Spleen (tissue), 11 donors: ENCODE results near the gene PDE3A. TPM values are rescaled to one million over a fixed set of nuclear protein-coding genes. Genes with fewer than 3 reads are reported as not detected.

ENCODE experiments used
- DNase-seq: peaks from one replicate; pipeline ENCODE4 v3.0.0-alpha.2; 2020
- H3K27ac ChIP-seq, 8 donors: fragments of 200-600 bp; sonication (generic) in 7 of 8; 1 replicate in 4 of 8; 2 replicates in 4 of 8; pipeline versions ENCODE4 v1.5.0 to v1.8.0; 2016 to 2021; ENCODE audit warnings: inconsistent platforms in 4 of 8, mild to moderate bottlenecking in 4 of 8, moderate library complexity in 1 of 8
- H3K27me3 ChIP-seq, 7 donors: fragments of 200-600 bp; sonication (generic) in 6 of 7; replicated peaks in 1 of 7; 1 replicate in 4 of 7; 2 replicates in 3 of 7; pipeline versions ENCODE4 v1.5.0 to v1.8.0; 2016 to 2021; ENCODE audit warnings: inconsistent platforms in 3 of 7, mild to moderate bottlenecking in 1 of 7
- H3K36me3 ChIP-seq, 6 donors: fragments of 200-600 bp; sonication (generic) in 5 of 6; 1 replicate in 4 of 6; 2 replicates in 2 of 6; pipeline versions ENCODE4 v1.5.0 to v1.8.0; 2016 to 2021; ENCODE audit warnings: inconsistent platforms in 2 of 6
- H3K4me1 ChIP-seq, 6 donors: fragments of 200-600 bp; sonication (generic) in 5 of 6; 1 replicate in 3 of 6; 2 replicates in 3 of 6; pipeline versions ENCODE4 v1.5.0 to v1.8.0; 2016 to 2021; ENCODE audit warnings: inconsistent platforms in 3 of 6
- H3K4me3 ChIP-seq, 8 donors: fragments of 200-600 bp; sonication (generic) in 7 of 8; 1 replicate in 4 of 8; 2 replicates in 4 of 8; pipeline versions ENCODE4 v1.5.0 to v1.8.0; 2016 to 2021; ENCODE audit warnings: inconsistent platforms in 4 of 8, mild to moderate bottlenecking in 4 of 8, moderate library complexity in 2 of 8
- H3K9me3 ChIP-seq, 8 donors: fragments of 200-600 bp; sonication (generic) in 7 of 8; 1 replicate in 4 of 8; 2 replicates in 4 of 8; pipeline versions ENCODE4 v1.5.0 to v1.8.0; 2016 to 2021; ENCODE audit warnings: inconsistent platforms in 4 of 8
- POLR2A ChIP-seq, 3 donors: fragments of 450-650 bp; IDR thresholded peaks; one replicate each; pipeline ENCODE4 v1.5.1; 2017; ENCODE audit warnings: antibody characterized with exemption in 3 of 3, mild to moderate bottlenecking in 1 of 3
- POLR2AphosphoS5 ChIP-seq, 3 donors: sonication (generic); formaldehyde crosslinking; IDR thresholded peaks; one replicate each; pipeline ENCODE4 v1.5.1; 2017; ENCODE audit warnings: antibody characterized with exemption in 3 of 3
- WGBS, 5 donors: extraction: QIAGEN DNeasy Blood & Tissue Kit in 3 of 5; methylation state at CpG; one replicate each; pipeline versions ENCODE4 v1.1.5 to v1.1.7; 2013 to 2018; 5-methylcytosine and 5-hydroxymethylcytosine counted together
- intact Hi-C: fragments of 100-400 bp; cut with DNase I; formaldehyde crosslinking; loops from one replicate; pipeline ENCODE4 v1.15.0; 2023; ENCODE audit warnings: low total_unique reads
- polyA plus RNA-seq, 3 donors: library from polyadenylated mRNA; stranded (reverse); fragments of 200-250 nt; gene quantifications; one replicate each; pipeline ENCODE4 v1.2.1, GENCODE V29; 2013
- total RNA-seq, 7 donors: library from RNA; depleted of rRNA in 3 of 7; stranded (reverse); fragments of >200 nt in 3 of 7; fragmentation: NEBNext Ultra II Directional in 4 of 7; extraction: Animal tissue kit (Norgen Biotek cat#: 25700) in 4 of 7; gene quantifications; one replicate each; pipeline versions ENCODE4 v1.1.0 to v1.2.1, GENCODE V29; 2016 to 2021
- TF ChIP-seq, protein P1 (sequence below), 11 experiments: fragments of 200-600 bp in 7 of 11; fragments of 450-650 bp in 4 of 11; sonication (generic) in 4 of 11; IDR thresholded peaks in 8 of 11; conservative IDR thresholded peaks in 3 of 11; 1 replicate in 7 of 11; 2 replicates in 4 of 11; pipeline versions ENCODE4 v1.4.0 to v1.8.0; 2016 to 2021; ENCODE audit warnings: antibody characterized with exemption in 11 of 11, inconsistent platforms in 4 of 11, mild to moderate bottlenecking in 1 of 11
- donor health status: healthy with polysubstance abuse.
- donor health status: DM: no; HTN: no; CAD: no; lungs with moderate emphysema.
- donor health status: DM: no; HTN: no; CAD: no.
- donor health status: Bipolar disorder and iron deficiency.
- donor health status: healthy.
- donor health status: DM: no; HTN: no; CAD: no.
- donor health status: DM: yes; HTN: yes; CAD: no.

The PDE3A gene
- total and polyA plus RNA-seq, 10 donors, result 0.57 to 10.1 (median 7.5) TPM

GRCh38 chr12:20514598-20514997 lies 146.3 kb downstream of the PDE3A start:
- no peaks in the 10 kb centered on the region for H3K9me3 ChIP-seq
- H3K36me3 ChIP-seq, result no peaks in the 10 kb centered on the region
- H3K4me3 ChIP-seq, result no peak overlapping the region
- H3K27me3 ChIP-seq, result no peaks in the 10 kb centered on the region
- intact Hi-C loops, result no loop called here
- H3K27ac ChIP-seq, result no peak overlapping the region
- H3K4me1 ChIP-seq, result no peaks in the 10 kb centered on the region
- DNase-seq, result no peak
- TF ChIP-seq POLR2A (IDR thresholded peaks at IDR 0.05) (no peak), POLR2AphosphoS5 (IDR thresholded peaks at IDR 0.05) (no peak)
- TF ChIP-seq, protein P1, sequence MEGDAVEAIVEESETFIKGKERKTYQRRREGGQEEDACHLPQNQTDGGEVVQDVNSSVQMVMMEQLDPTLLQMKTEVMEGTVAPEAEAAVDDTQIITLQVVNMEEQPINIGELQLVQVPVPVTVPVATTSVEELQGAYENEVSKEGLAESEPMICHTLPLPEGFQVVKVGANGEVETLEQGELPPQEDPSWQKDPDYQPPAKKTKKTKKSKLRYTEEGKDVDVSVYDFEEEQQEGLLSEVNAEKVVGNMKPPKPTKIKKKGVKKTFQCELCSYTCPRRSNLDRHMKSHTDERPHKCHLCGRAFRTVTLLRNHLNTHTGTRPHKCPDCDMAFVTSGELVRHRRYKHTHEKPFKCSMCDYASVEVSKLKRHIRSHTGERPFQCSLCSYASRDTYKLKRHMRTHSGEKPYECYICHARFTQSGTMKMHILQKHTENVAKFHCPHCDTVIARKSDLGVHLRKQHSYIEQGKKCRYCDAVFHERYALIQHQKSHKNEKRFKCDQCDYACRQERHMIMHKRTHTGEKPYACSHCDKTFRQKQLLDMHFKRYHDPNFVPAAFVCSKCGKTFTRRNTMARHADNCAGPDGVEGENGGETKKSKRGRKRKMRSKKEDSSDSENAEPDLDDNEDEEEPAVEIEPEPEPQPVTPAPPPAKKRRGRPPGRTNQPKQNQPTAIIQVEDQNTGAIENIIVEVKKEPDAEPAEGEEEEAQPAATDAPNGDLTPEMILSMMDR (IDR thresholded peaks at IDR 0.05 in 8 of 11, conservative IDR thresholded peaks at IDR 0.05 in 3 of 11), result no peak

DNA sequence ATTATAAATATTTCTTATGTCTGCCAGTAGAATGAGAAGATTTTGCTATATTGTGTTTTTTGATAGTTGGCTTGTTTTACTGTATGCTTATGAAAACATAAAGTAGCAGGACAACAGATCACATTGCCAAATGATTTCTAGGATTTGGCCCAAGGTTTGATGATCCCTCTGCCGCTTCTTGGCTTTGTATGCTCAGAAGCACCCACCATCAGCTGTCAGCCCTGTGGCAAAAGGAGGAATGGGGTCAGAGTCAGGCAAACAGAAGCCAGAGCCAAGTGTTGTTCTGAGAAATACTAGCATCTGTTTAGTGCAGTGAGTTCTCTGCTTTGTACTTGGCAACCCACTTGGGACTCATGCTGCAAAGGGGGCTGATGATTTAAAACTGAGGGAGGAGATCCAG lies 152.2 kb downstream of the PDE3A start:
- H3K27ac ChIP-seq, result no peak overlapping the region
- H3K4me3 ChIP-seq, result no peak overlapping the region
- no peaks in the 10 kb centered on the region for H3K36me3 ChIP-seq
- no peaks in the 10 kb centered on the region for H3K9me3 ChIP-seq
- TF ChIP-seq, protein P1 (IDR thresholded peaks at IDR 0.05 in 8 of 11, conservative IDR thresholded peaks at IDR 0.05 in 3 of 11), result no peak
- TF ChIP-seq POLR2A (IDR thresholded peaks at IDR 0.05), result no peak
- no peak for TF ChIP-seq POLR2AphosphoS5 (IDR thresholded peaks at IDR 0.05)
- DNase-seq, result no peak
- intact Hi-C loops, result no loop called here
- WGBS, 5 donors, result 59 to 94% (median 70%) methylated on average over 1 of the region's 1 CpG
- H3K4me1 ChIP-seq, result no peaks in the 10 kb centered on the region
- no peaks in the 10 kb centered on the region for H3K27me3 ChIP-seq

DNA sequence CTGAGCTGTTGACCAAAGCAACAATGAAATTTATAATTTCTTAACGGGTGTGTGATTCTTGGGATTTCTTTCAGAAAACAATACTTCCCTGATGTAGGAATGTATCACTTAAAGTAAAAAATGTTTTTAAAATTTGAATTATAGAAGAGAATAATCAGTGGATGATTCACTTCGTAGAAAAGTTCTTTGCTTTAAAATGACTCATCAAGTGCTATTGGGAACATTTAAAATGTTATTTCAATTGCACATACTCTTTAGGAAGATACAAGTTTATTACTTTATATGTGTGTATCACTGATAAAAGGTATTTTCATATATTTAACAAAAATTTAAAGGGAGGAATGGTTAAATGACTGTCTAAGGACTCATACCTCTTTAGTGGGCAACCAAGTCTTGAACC lies 155.3 kb downstream of the PDE3A start:
- DNase-seq, result no peak
- TF ChIP-seq POLR2A (IDR thresholded peaks at IDR 0.05) (no peak), POLR2AphosphoS5 (IDR thresholded peaks at IDR 0.05) (no peak)
- TF ChIP-seq, protein P1 (IDR thresholded peaks at IDR 0.05 in 8 of 11, conservative IDR thresholded peaks at IDR 0.05 in 3 of 11), result no peak
- Histone ChIP-seq H3K27me3 (no peaks in the 10 kb centered on the region), H3K4me1 (no peaks in the 10 kb centered on the region), H3K27ac (no peak overlapping the region), H3K9me3 (no peaks in the 10 kb centered on the region), H3K4me3 (no peak overlapping the region), H3K36me3 (no peaks in the 10 kb centered on the region)
- 78 to 90% (median 79%) methylated on average over 2 of the region's 2 CpGs for WGBS, 5 donors
- intact Hi-C loops, result no loop called here

DNA sequence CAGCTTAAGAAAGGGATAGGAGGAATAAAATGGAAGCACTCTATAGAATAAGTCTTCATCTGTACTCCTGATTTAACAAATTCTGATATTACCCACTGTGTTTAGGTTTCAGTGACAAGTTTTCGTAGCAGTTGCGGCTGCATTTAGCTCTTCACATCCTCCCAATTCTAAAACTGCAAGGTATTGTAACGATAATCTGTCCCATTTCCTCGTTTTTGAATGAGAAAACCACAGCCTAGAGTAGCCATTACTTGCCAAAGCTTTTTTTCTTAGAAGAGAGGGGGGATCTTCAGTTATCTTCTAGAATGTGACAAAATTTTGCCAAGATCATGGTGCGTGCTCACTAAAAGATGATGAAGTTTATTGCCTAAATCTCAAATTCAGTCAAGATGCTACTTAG lies 155.8 kb downstream of the PDE3A start:
- 72 to 87% (median 77%) methylated on average over 5 of the region's 5 CpGs for WGBS, 5 donors
- Histone ChIP-seq H3K9me3 (no peaks in the 10 kb centered on the region), H3K4me1 (no peaks in the 10 kb centered on the region)

More for the DNA sequence above, 155.8 kb downstream of the PDE3A start:
- H3K27ac ChIP-seq, result no peak overlapping the region
- no peak overlapping the region for H3K4me3 ChIP-seq
- no peaks in the 10 kb centered on the region for H3K36me3 ChIP-seq
- H3K27me3 ChIP-seq, result no peaks in the 10 kb centered on the region
- intact Hi-C loops, result no loop called here
- no peak for DNase-seq
- TF ChIP-seq, protein P1 (IDR thresholded peaks at IDR 0.05 in 8 of 11, conservative IDR thresholded peaks at IDR 0.05 in 3 of 11), result no peak
- TF ChIP-seq POLR2A (IDR thresholded peaks at IDR 0.05) (no peak), POLR2AphosphoS5 (IDR thresholded peaks at IDR 0.05) (no peak)
